GM12878 (cell line): ENCODE data around the gene RNU5B-1. TPM values are rescaled to one million over a fixed set of nuclear protein-coding genes. Genes with fewer than 3 reads are reported as not detected.

Experiments used
- BCL11A ChIP-seq: IDR thresholded peaks from 2 replicates; pipeline ENCODE4 v1.6.1; 2011; ENCODE audit warnings: low read depth, low read length
- BCLAF1 ChIP-seq: fragments of 450-650 bp; IDR thresholded peaks from 2 replicates; pipeline ENCODE4 v1.6.1; 2017; ENCODE audit warnings: antibody characterized with exemption, mild to moderate bottlenecking, moderate library complexity
- CUX1 ChIP-seq: IDR thresholded peaks from 2 replicates; pipeline ENCODE4 v1.6.1; 2012; ENCODE audit warnings: improper control_type of control experiment, low read depth, low read length; ENCODE audit not compliant: insufficient replicate concordance
- E2F8 ChIP-seq: fragments of 450-650 bp; IDR thresholded peaks from 2 replicates; pipeline ENCODE4 v1.6.1; 2018; ENCODE audit warnings: mild to moderate bottlenecking, low read depth, moderate library complexity; ENCODE audit not compliant: partially characterized antibody
- KDM1A ChIP-seq: fragments of 200-600 bp; sonication (generic); IDR thresholded peaks from 2 replicates; pipeline ENCODE4 v1.6.1; 2016; ENCODE audit warnings: borderline replicate concordance
- MAX ChIP-seq: IDR thresholded peaks from 2 replicates; pipeline ENCODE4 v1.6.1; 2012; ENCODE audit warnings: low read depth, low read length, improper control_type of control experiment
- RELB ChIP-seq: fragments of 450-650 bp; IDR thresholded peaks from 2 replicates; pipeline ENCODE4 v1.6.1; 2017; ENCODE audit warnings: low read depth, mild to moderate bottlenecking, moderate library complexity
- TCF12 ChIP-seq: IDR thresholded peaks from 2 replicates; pipeline ENCODE4 v1.6.1; 2011; ENCODE audit warnings: low read depth, mild to moderate bottlenecking, low read length
- ZNF687 ChIP-seq: fragments of 450-650 bp; IDR thresholded peaks from 2 replicates; pipeline ENCODE4 v1.6.1; 2017; ENCODE audit warnings: mild to moderate bottlenecking, moderate library complexity
- ZSCAN29 ChIP-seq: fragments of 450-650 bp; IDR thresholded peaks from 2 replicates; pipeline ENCODE4 v1.6.1; 2017; ENCODE audit warnings: mild to moderate bottlenecking, moderate library complexity
- polyA plus RNA-seq, 11 experiments: library from polyadenylated mRNA; depleted of rRNA in 4 of 11; unstranded in 6 of 11; stranded (reverse) in 5 of 11; fragments of >200 nt; fragmentation: Nextera tagmentation in 4 of 11; fragmentation: Illumina TruSeq in 1 of 11; extraction: Ambion mirVana in 4 of 11; extraction: Trizol in 1 of 11; gene quantifications; 1 replicate in 1 of 11; 2 replicates in 10 of 11; pipeline versions ENCODE4 v1.2.1 to v1.2.3, GENCODE V29; 2011 to 2016; ENCODE audit warnings: inconsistent platforms in 2 of 11, missing spikeins in 2 of 11, low read depth in 1 of 11
- total RNA-seq, 4 experiments: library from RNA; depleted of rRNA in 3 of 4; stranded (reverse); fragments of >200 nt in 3 of 4; fragmentation: Illumina TruSeq in 1 of 4; extraction: Trizol in 1 of 4; gene quantifications; 2 replicates each; pipeline versions ENCODE4 v1.2.1 to v1.2.3, GENCODE V29; 2013 to 2021

Gene RNU5B-1
- total and polyA plus RNA-seq, 10 of the 15 experiments (the other 5 are each of a cell fraction or from before 2014, with no cell fraction given), result 19.1 TPM; not detected in 9

GRCh38 chr15:65304381-65305149 lies at the start of gene RNU5B-1 (continued):
- TF ChIP-seq MAX, result no peak
- TF ChIP-seq CUX1, result peak; percentile 72
- TF ChIP-seq RELB, result peak; percentile 66
- peak; percentile 18 for TF ChIP-seq E2F8
- TF ChIP-seq ZNF687, result peak; percentile 100
- TF ChIP-seq BCL11A, result peak; percentile 87
- TF ChIP-seq KDM1A, result no peak
- peak; percentile 89 for TF ChIP-seq TCF12
- peak; percentile 83 for TF ChIP-seq BCLAF1
- TF ChIP-seq ZSCAN29, result peak; percentile 90
